K562 (cell line): ENCODE data around the gene SIRT3. TPM values are rescaled to one million over a fixed set of nuclear protein-coding genes. Genes with fewer than 3 reads are reported as not detected.
A peak's percentile ranks its signal among the peaks of the same experiment; 100 is the strongest.

Experiments
- ADNP ChIP-seq: fragments of 200-800 bp; sonication (Bioruptor generic); IDR thresholded peaks from 2 replicates; pipeline ENCODE4 v1.6.1; 2016; ENCODE audit warnings: missing genetic modification characterization, missing compliant biosample characterization
- CBFA2T3 ChIP-seq: fragments of 450-650 bp; IDR thresholded peaks from 2 replicates; pipeline ENCODE4 v1.6.1; 2017
- ELF2 ChIP-seq: fragments of 250-450 bp; sonication (Bioruptor Pico); IDR thresholded peaks from 2 replicates; pipeline ENCODE4 v1.5.0; 2021; ENCODE audit warnings: mild to moderate bottlenecking
- FOS ChIP-seq: IDR thresholded peaks from 3 replicates; pipeline ENCODE4 v1.6.1; 2011; ENCODE audit not compliant: insufficient read length; ENCODE audit errors: extremely low read depth
- HMGXB4 ChIP-seq: sonication (generic); formaldehyde crosslinking; IDR thresholded peaks from 2 replicates; pipeline ENCODE4 v1.8.1; 2023; ENCODE audit warnings: mild to moderate bottlenecking, missing genetic modification reagents
- HOXB6 ChIP-seq: fragments of 250-450 bp; sonication (Bioruptor Pico); IDR thresholded peaks from 2 replicates; pipeline ENCODE4 v1.5.1; 2022; ENCODE audit warnings: mild to moderate bottlenecking, borderline replicate concordance
- JUND ChIP-seq, 2 experiments: IDR thresholded peaks; 2 replicates in 1 of 2; 3 replicates in 1 of 2; pipeline ENCODE4 v1.6.1; 2011; ENCODE audit warnings: borderline replicate concordance in 2 of 2, low read depth in 2 of 2, low read length in 2 of 2, improper control_type of control experiment in 1 of 2, missing biosample characterization in 1 of 2, missing genetic modification characterization in 1 of 2, missing genetic modification reagents in 1 of 2
- MAX ChIP-seq: sonication (generic); formaldehyde crosslinking; IDR thresholded peaks from 2 replicates; pipeline ENCODE4 v1.9.0; 2022; ENCODE audit warnings: mild to moderate bottlenecking, missing genetic modification reagents
- MYNN ChIP-seq, 2 experiments: sonication (generic); formaldehyde crosslinking in 1 of 2; IDR thresholded peaks; 2 replicates each; pipeline versions ENCODE4 v1.5.0 to v1.6.1; 2016 to 2020; ENCODE audit warnings: antibody characterized with exemption in 1 of 2, missing genetic modification reagents in 1 of 2
- PHF20 ChIP-seq: fragments of 450-650 bp; IDR thresholded peaks from 2 replicates; pipeline ENCODE4 v1.6.1; 2018; ENCODE audit not compliant: partially characterized antibody
- PURB ChIP-seq: sonication (generic); formaldehyde crosslinking; IDR thresholded peaks from 2 replicates; pipeline ENCODE4 v1.9.0; 2021; ENCODE audit warnings: low read depth, mild to moderate bottlenecking, missing genetic modification reagents
- SMARCA4 ChIP-seq: fragments of 450-650 bp; IDR thresholded peaks from 2 replicates; pipeline ENCODE4 v1.6.1; 2016
- SMARCA5 ChIP-seq: fragments of 450-650 bp; IDR thresholded peaks from 2 replicates; pipeline ENCODE4 v1.6.1; 2016
- SOX6 ChIP-seq: fragments of 450-650 bp; IDR thresholded peaks from 2 replicates; pipeline ENCODE4 v1.6.1; 2014; ENCODE audit warnings: mild to moderate bottlenecking
- SRSF3 ChIP-seq: fragments of 200-400 bp; formaldehyde crosslinking; IDR thresholded peaks from 2 replicates; pipeline ENCODE4 v1.6.1; 2016; ENCODE audit warnings: mild to moderate bottlenecking, low read length, moderate library complexity; ENCODE audit not compliant: insufficient read depth
- ZNF212 ChIP-seq: fragments of 450-650 bp; formaldehyde crosslinking; IDR thresholded peaks from 2 replicates; pipeline ENCODE4 v1.4.0; 2020; ENCODE audit warnings: mild to moderate bottlenecking
- ZNF263 ChIP-seq: sonication (generic); formaldehyde crosslinking; IDR thresholded peaks from 2 replicates; pipeline ENCODE4 v1.8.0; 2022; ENCODE audit warnings: mild to moderate bottlenecking, missing genetic modification reagents, borderline replicate concordance
- ZNF408 ChIP-seq: fragments of 250-450 bp; sonication (Bioruptor Pico); IDR thresholded peaks from 2 replicates; pipeline ENCODE4 v1.4.0; 2020; ENCODE audit warnings: low read depth, mild to moderate bottlenecking, moderate library complexity
- ZZZ3 ChIP-seq: fragments of 450-650 bp; IDR thresholded peaks from 2 replicates; pipeline ENCODE4 v1.6.1; 2016; ENCODE audit warnings: antibody characterized with exemption, mild to moderate bottlenecking, moderate library complexity
- polyA plus RNA-seq, 8 experiments: library from polyadenylated mRNA; depleted of rRNA in 4 of 8; stranded (reverse) in 5 of 8; unstranded in 3 of 8; fragments of >200 nt; fragmentation: Nextera tagmentation in 2 of 8; fragmentation: Illumina TruSeq in 1 of 8; extraction: Ambion mirVana in 2 of 8; extraction: Trizol in 1 of 8; gene quantifications; 2 replicates each; pipeline versions ENCODE4 v1.2.1 to v1.2.3, GENCODE V29; 2011 to 2014; ENCODE audit warnings: inconsistent platforms in 1 of 8, missing spikeins in 1 of 8
- total RNA-seq, 7 experiments: library from RNA; depleted of rRNA in 6 of 7; stranded (reverse); fragments of >200 nt in 6 of 7; fragmentation: Illumina TruSeq in 2 of 7; extraction: Trizol in 2 of 7; gene quantifications; 2 replicates each; pipeline versions ENCODE4 v1.2.1 to v1.2.3, GENCODE V29; 2011 to 2021; ENCODE audit warnings: low replicate concordance in 1 of 7
- TF ChIP-seq, protein P1 (sequence below): fragments of 450-650 bp; IDR thresholded peaks from 2 replicates; pipeline ENCODE4 v1.6.1; 2016; ENCODE audit warnings: borderline replicate concordance
- TF ChIP-seq, protein P2 (sequence below): fragments of 250-450 bp; sonication (Bioruptor Pico); IDR thresholded peaks from 2 replicates; pipeline ENCODE4 v1.8.0; 2022; ENCODE audit warnings: moderate library complexity, mild to moderate bottlenecking, inconsistent platforms
- TF ChIP-seq, protein P3 (sequence below): fragments of 450-650 bp; conservative IDR thresholded peaks from 2 replicates; pipeline ENCODE4 v1.6.1; 2016; ENCODE audit warnings: missing genetic modification characterization, low read depth, mild to moderate bottlenecking, control low read depth, missing compliant biosample characterization

The SIRT3 gene
- total and polyA plus RNA-seq, 9 of the 15 experiments (the other 6 are each of a cell fraction or from before 2014, with no cell fraction given): 1.9 to 27.5 (median 14.5) TPM

DNA sequence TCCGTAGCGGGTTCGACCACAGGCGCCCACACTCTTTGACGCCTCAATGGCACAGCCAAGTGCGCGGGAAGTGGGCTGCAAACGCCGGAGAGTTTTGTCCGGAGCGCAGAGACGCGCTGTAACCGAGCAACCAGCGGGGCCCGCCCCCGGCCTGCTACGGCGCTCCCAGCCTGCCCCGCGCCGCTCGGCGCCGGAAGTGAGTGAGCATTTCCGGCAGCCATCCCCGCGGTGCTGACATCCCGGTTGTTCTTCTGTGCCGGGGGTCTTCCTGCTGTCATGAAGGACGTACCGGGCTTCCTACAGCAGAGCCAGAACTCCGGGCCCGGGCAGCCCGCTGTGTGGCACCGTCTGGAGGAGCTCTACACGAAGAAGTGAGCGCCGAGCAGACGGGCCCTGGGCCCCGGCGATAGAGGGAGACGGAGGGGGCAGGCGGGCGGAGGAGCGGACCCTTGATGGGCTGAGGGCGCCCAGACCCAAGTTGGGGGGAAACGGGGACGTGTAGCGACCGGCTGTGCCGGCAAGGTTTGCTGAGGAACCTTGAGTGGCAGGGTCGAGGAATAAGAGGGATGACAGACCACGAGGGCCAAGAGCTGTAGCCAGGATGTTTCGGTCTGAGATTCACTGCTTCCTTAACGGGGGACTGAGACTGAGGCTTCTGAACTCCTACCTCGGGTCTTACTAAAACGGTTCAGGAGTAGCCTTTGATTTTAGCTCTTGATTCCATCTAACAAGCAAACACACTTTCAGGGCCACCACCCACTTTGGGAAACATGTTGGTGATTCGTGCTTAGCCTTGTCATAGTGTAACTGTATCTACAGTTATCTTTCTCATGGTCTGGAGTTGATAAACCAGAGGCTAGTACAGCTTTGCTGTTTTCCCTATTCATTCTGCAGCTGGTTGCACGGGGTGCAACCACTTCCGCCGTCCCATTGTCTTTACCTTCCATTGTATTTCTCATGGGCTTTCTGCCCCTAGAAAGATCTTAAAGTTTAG is 929 bp upstream of the SIRT3 start, which contains the start of gene PSMD13 (continued):
- TF ChIP-seq HMGXB4 (CRISPR knock-in tag) (no peak), PURB (CRISPR knock-in tag) (no peak), SOX6 (no peak), ELF2 (CRISPR knock-in tag) (no peak), CBFA2T3 (peak; percentile 25; the same call in 1 of the 2 replicates), ZNF408 (CRISPR knock-in tag) (no peak), MYNN (IDR thresholded peaks at IDR 0.05) (no peak), MYNN (CRISPR knock-in tag; IDR thresholded peaks at IDR 0.05) (no peak), JUND (IDR thresholded peaks at IDR 0.05; ENCODE audit: borderline replicate concordance, low read depth, low read length) (no peak), JUND (tag; IDR thresholded peaks at IDR 0.05; ENCODE audit: borderline replicate concordance, low read depth, low read length) (peak; percentile 16; the same call in 1 of the 3 replicates), ADNP (no peak), SMARCA4 (no peak), PHF20 (peak; percentile 82), ZNF212 (CRISPR knock-in tag) (no peak), SRSF3 (no peak), ZZZ3 (no peak), SMARCA5 (no peak), ZNF263 (peak; percentile 46; the same call in 1 of the 2 replicates), MAX (CRISPR knock-in tag) (peak; percentile 27; the same call in 1 of the 2 replicates), HOXB6 (CRISPR knock-in tag) (no peak), FOS (no peak)
- TF ChIP-seq, protein P1, sequence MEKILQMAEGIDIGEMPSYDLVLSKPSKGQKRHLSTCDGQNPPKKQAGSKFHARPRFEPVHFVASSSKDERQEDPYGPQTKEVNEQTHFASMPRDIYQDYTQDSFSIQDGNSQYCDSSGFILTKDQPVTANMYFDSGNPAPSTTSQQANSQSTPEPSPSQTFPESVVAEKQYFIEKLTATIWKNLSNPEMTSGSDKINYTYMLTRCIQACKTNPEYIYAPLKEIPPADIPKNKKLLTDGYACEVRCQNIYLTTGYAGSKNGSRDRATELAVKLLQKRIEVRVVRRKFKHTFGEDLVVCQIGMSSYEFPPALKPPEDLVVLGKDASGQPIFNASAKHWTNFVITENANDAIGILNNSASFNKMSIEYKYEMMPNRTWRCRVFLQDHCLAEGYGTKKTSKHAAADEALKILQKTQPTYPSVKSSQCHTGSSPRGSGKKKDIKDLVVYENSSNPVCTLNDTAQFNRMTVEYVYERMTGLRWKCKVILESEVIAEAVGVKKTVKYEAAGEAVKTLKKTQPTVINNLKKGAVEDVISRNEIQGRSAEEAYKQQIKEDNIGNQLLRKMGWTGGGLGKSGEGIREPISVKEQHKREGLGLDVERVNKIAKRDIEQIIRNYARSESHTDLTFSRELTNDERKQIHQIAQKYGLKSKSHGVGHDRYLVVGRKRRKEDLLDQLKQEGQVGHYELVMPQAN: peak; percentile 97
- TF ChIP-seq, protein P2, sequence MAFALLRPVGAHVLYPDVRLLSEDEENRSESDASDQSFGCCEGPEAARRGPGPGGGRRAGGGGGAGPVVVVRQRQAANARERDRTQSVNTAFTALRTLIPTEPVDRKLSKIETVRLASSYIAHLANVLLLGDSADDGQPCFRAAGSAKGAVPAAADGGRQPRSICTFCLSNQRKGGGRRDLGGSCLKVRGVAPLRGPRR: no peak
- TF ChIP-seq, protein P3, sequence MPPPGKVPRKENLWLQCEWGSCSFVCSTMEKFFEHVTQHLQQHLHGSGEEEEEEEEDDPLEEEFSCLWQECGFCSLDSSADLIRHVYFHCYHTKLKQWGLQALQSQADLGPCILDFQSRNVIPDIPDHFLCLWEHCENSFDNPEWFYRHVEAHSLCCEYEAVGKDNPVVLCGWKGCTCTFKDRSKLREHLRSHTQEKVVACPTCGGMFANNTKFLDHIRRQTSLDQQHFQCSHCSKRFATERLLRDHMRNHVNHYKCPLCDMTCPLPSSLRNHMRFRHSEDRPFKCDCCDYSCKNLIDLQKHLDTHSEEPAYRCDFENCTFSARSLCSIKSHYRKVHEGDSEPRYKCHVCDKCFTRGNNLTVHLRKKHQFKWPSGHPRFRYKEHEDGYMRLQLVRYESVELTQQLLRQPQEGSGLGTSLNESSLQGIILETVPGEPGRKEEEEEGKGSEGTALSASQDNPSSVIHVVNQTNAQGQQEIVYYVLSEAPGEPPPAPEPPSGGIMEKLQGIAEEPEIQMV: no peak
